ENCODE results near the gene ABCC6. TPM values are rescaled to one million over a fixed set of nuclear protein-coding genes. Genes with fewer than 3 reads are reported as not detected.
A peak's percentile ranks its signal among the peaks of the same experiment; 100 is the strongest.
"Not testable (repeated sequence)": the region's sequence is repeated elsewhere in the genome, so short reads cannot be mapped to it uniquely, and the experiment has no call there.

The ABCC6 gene
- total RNA-seq (2013), result 9.8 TPM
- polyA plus RNA-seq (10 to 100 TPM in 2 of 3 donors, 1 to 10 TPM in 1; 6.1 to 16.5 (median 14.7) TPM), polyA minus RNA-seq (8.0 and 12.3 TPM in 2 replicates), total RNA-seq (1.5 to 12.4 (median 5.7) reads per million in 11 experiments)

- peak within 1 kb of the TSS; percentile 50 for H2AFZ ChIP-seq (ENCODE audit: insufficient read depth, low read depth, low read length, poor library complexity, severe bottlenecking)
- H4K20me1 ChIP-seq (ENCODE audit: insufficient read depth, low read length); DNase-seq; H3K36me3 ChIP-seq (replicated peaks in 1 of 2; ENCODE audit: control insufficient read depth in 1 of 2, insufficient read depth in 2 of 2, low read length in 2 of 2); H3K9me3 ChIP-seq (replicated peaks in 1 of 2; ENCODE audit: control insufficient read depth in 1 of 2, insufficient read depth in 1 of 2, low read length in 2 of 2); H3K4me1 ChIP-seq (ENCODE audit: control insufficient read depth in 1 of 2, insufficient read depth in 2 of 2, low read length in 2 of 2); H3K27me3 Mint-ChIP-seq (ENCODE audit: low read depth in 3 of 3); H3K9me3 Mint-ChIP-seq; H3K79me2 ChIP-seq (ENCODE audit: insufficient read depth, low read length); H3K4me1 Mint-ChIP-seq; H3K27me3 ChIP-seq (ENCODE audit: control insufficient read depth in 2 of 2, insufficient read depth in 2 of 2, low read length in 2 of 2); intact Hi-C loops (cut with micrococcal nuclease); H3K9ac ChIP-seq (ENCODE audit: insufficient read depth, low read length, poor library complexity, severe bottlenecking); H3K36me3 Mint-ChIP-seq; H3K27ac ChIP-seq (ENCODE audit: low read depth in 1 of 2, low read length in 2 of 2): not testable (repeated sequence)
- H3K4me2 ChIP-seq (replicated peaks; ENCODE audit: extremely low read depth, low read length, poor library complexity, severe bottlenecking), result peak within 1 kb of the TSS; percentile 29
- H3K4me3 Mint-ChIP-seq, result peak within 1 kb of the TSS; percentile 79 to 88
- peak within 1 kb of the TSS; percentile 36 to 54 (median 54) for H3K4me3 ChIP-seq (replicated peaks in 1 of 3; ENCODE audit: low read depth in 2 of 3, low read length in 3 of 3)
- no CpG with 5 or more reads among the region's 38 CpGs for WGBS (ENCODE audit: insufficient coverage)
- H3K27ac Mint-ChIP-seq, result peak within 1 kb of the TSS in 4 of 7 donors; percentile 40 to 72 (median 60)
Measured at GRCh38 chr16:16222850-16223661, at the start of gene ABCC6. Gene ABCC6, minus strand, starts transcription at chr16:16223494. Its CDS starts 60 bp downstream, at chr16:16223434.

- H3K79me2 ChIP-seq (ENCODE audit: insufficient read depth, low read length); H3K27ac ChIP-seq (ENCODE audit: low read depth in 1 of 2, low read length in 2 of 2); H3K27me3 ChIP-seq (ENCODE audit: control insufficient read depth in 2 of 2, insufficient read depth in 2 of 2, low read length in 2 of 2); H3K4me1 Mint-ChIP-seq; H2AFZ ChIP-seq (ENCODE audit: insufficient read depth, low read depth, low read length, poor library complexity, severe bottlenecking); H3K4me2 ChIP-seq (replicated peaks; ENCODE audit: extremely low read depth, low read length, poor library complexity, severe bottlenecking); DNase-seq; H3K36me3 ChIP-seq (replicated peaks in 1 of 2; ENCODE audit: control insufficient read depth in 1 of 2, insufficient read depth in 2 of 2, low read length in 2 of 2); intact Hi-C loops (cut with micrococcal nuclease); H3K4me3 Mint-ChIP-seq; H3K9me3 Mint-ChIP-seq; H4K20me1 ChIP-seq (ENCODE audit: insufficient read depth, low read length); H3K9me3 ChIP-seq (replicated peaks in 1 of 2; ENCODE audit: control insufficient read depth in 1 of 2, insufficient read depth in 1 of 2, low read length in 2 of 2); H3K4me3 ChIP-seq (replicated peaks in 1 of 3; ENCODE audit: low read depth in 2 of 3, low read length in 3 of 3); H3K27me3 Mint-ChIP-seq (ENCODE audit: low read depth in 3 of 3); H3K4me1 ChIP-seq (ENCODE audit: control insufficient read depth in 1 of 2, insufficient read depth in 2 of 2, low read length in 2 of 2); H3K27ac Mint-ChIP-seq; H3K9ac ChIP-seq (ENCODE audit: insufficient read depth, low read length, poor library complexity, severe bottlenecking): not testable (repeated sequence)
- H3K36me3 Mint-ChIP-seq, result peaks cover 11 to 17% of the 10 kb centered on the region in 2 donors
- WGBS (ENCODE audit: insufficient coverage), result no CpG with 5 or more reads among the region's 14 CpGs
Measured at GRCh38 chr16:16272573-16273221, 49.4 kb upstream of the ABCC6 start.

- H4K20me1 ChIP-seq (ENCODE audit: insufficient read depth, low read length); H3K4me3 Mint-ChIP-seq; H3K9ac ChIP-seq (ENCODE audit: insufficient read depth, low read length, poor library complexity, severe bottlenecking); DNase-seq; H3K79me2 ChIP-seq (ENCODE audit: insufficient read depth, low read length); H3K27ac Mint-ChIP-seq; H3K36me3 ChIP-seq (replicated peaks in 1 of 2; ENCODE audit: control insufficient read depth in 1 of 2, insufficient read depth in 2 of 2, low read length in 2 of 2); H3K4me2 ChIP-seq (replicated peaks; ENCODE audit: extremely low read depth, low read length, poor library complexity, severe bottlenecking); H3K4me3 ChIP-seq (replicated peaks in 1 of 3; ENCODE audit: low read depth in 2 of 3, low read length in 3 of 3); H3K27me3 ChIP-seq (ENCODE audit: control insufficient read depth in 2 of 2, insufficient read depth in 2 of 2, low read length in 2 of 2); H3K4me1 Mint-ChIP-seq; H2AFZ ChIP-seq (ENCODE audit: insufficient read depth, low read depth, low read length, poor library complexity, severe bottlenecking); H3K9me3 ChIP-seq (replicated peaks in 1 of 2; ENCODE audit: control insufficient read depth in 1 of 2, insufficient read depth in 1 of 2, low read length in 2 of 2); intact Hi-C loops (cut with micrococcal nuclease); H3K9me3 Mint-ChIP-seq; H3K4me1 ChIP-seq (ENCODE audit: control insufficient read depth in 1 of 2, insufficient read depth in 2 of 2, low read length in 2 of 2); H3K27me3 Mint-ChIP-seq (ENCODE audit: low read depth in 3 of 3); H3K27ac ChIP-seq (ENCODE audit: low read depth in 1 of 2, low read length in 2 of 2): not testable (repeated sequence)
- peaks cover 15 to 21% of the 10 kb centered on the region in 2 donors for H3K36me3 Mint-ChIP-seq
- no CpG with 5 or more reads among the region's 8 CpGs for WGBS (ENCODE audit: insufficient coverage)
Measured at GRCh38 chr16:16271658-16272057, 48.4 kb upstream of the ABCC6 start.

- peaks cover 17 to 26% of the 10 kb centered on the region in 2 donors for H3K36me3 Mint-ChIP-seq
- no CpG with 5 or more reads among the region's 10 CpGs for WGBS (ENCODE audit: insufficient coverage)
- H4K20me1 ChIP-seq (ENCODE audit: insufficient read depth, low read length); H3K4me1 Mint-ChIP-seq; H3K79me2 ChIP-seq (ENCODE audit: insufficient read depth, low read length); H3K27me3 Mint-ChIP-seq (ENCODE audit: low read depth in 3 of 3); H3K4me1 ChIP-seq (ENCODE audit: control insufficient read depth in 1 of 2, insufficient read depth in 2 of 2, low read length in 2 of 2); H2AFZ ChIP-seq (ENCODE audit: insufficient read depth, low read depth, low read length, poor library complexity, severe bottlenecking); H3K9me3 Mint-ChIP-seq; H3K36me3 ChIP-seq (replicated peaks in 1 of 2; ENCODE audit: control insufficient read depth in 1 of 2, insufficient read depth in 2 of 2, low read length in 2 of 2); H3K4me3 Mint-ChIP-seq; H3K9me3 ChIP-seq (replicated peaks in 1 of 2; ENCODE audit: control insufficient read depth in 1 of 2, insufficient read depth in 1 of 2, low read length in 2 of 2); H3K9ac ChIP-seq (ENCODE audit: insufficient read depth, low read length, poor library complexity, severe bottlenecking); H3K27ac ChIP-seq (ENCODE audit: low read depth in 1 of 2, low read length in 2 of 2); H3K27me3 ChIP-seq (ENCODE audit: control insufficient read depth in 2 of 2, insufficient read depth in 2 of 2, low read length in 2 of 2); H3K27ac Mint-ChIP-seq; H3K4me2 ChIP-seq (replicated peaks; ENCODE audit: extremely low read depth, low read length, poor library complexity, severe bottlenecking); intact Hi-C loops (cut with micrococcal nuclease); DNase-seq; H3K4me3 ChIP-seq (replicated peaks in 1 of 3; ENCODE audit: low read depth in 2 of 3, low read length in 3 of 3): not testable (repeated sequence)
Measured at GRCh38 chr16:16268185-16268808, 45.0 kb upstream of the ABCC6 start.

Data from CD14-positive monocyte (primary cell).